H1 (cell line): ENCODE measurements around the gene COL5A1.

Experiments used
- CEBPB ChIP-seq: IDR thresholded peaks from 2 replicates; pipeline ENCODE4 v1.6.1; 2012; ENCODE audit warnings: low read depth, low read length
- CHD1 ChIP-seq: IDR thresholded peaks from 2 replicates; pipeline ENCODE4 v1.6.1; 2012; ENCODE audit warnings: low read depth, low read length, improper control_type of control experiment
- CTCF ChIP-seq, 3 experiments: IDR thresholded peaks; 1 replicate in 2 of 3; 2 replicates in 1 of 3; pipeline versions ENCODE4 v1.5.1 to v1.6.1; 2011; ENCODE audit warnings: low read length in 3 of 3, mild to moderate bottlenecking in 3 of 3, inconsistent platforms in 2 of 3, low read depth in 1 of 3, moderate library complexity in 1 of 3; ENCODE audit not compliant: insufficient read depth in 1 of 3; ENCODE audit errors: control extremely low read depth in 1 of 3
- EP300 ChIP-seq, 2 experiments: IDR thresholded peaks; 1 replicate in 1 of 2; 2 replicates in 1 of 2; pipeline ENCODE4 v1.6.1; 2011 to 2012; ENCODE audit warnings: low read depth in 2 of 2, low read length in 2 of 2, mild to moderate bottlenecking in 2 of 2, borderline replicate concordance in 1 of 2, inconsistent platforms in 1 of 2, moderate library complexity in 1 of 2
- EZH2 ChIP-seq: fragments of 200-600 bp; sonication (generic); IDR thresholded peaks from 2 replicates; pipeline ENCODE4 v1.7.1; 2012; ENCODE audit warnings: low read depth, mild to moderate bottlenecking, moderate library complexity, low read length, inconsistent platforms; ENCODE audit not compliant: severe bottlenecking
- JUN ChIP-seq: IDR thresholded peaks from 2 replicates; pipeline ENCODE4 v1.6.1; 2011; ENCODE audit warnings: low read depth, mild to moderate bottlenecking, improper control_type of control experiment, low read length
- POLR2A ChIP-seq, 2 experiments: IDR thresholded peaks; 1 replicate in 1 of 2; 2 replicates in 1 of 2; pipeline ENCODE4 v1.6.1; 2011; ENCODE audit warnings: low read depth in 2 of 2, low read length in 2 of 2, mild to moderate bottlenecking in 2 of 2; ENCODE audit errors: control extremely low read depth in 1 of 2
- POLR2AphosphoS5 ChIP-seq: IDR thresholded peaks from 2 replicates; pipeline ENCODE4 v1.6.1; 2011; ENCODE audit warnings: low read depth, low read length
- SP2 ChIP-seq: IDR thresholded peaks from 2 replicates; pipeline ENCODE4 v1.6.1; 2012; ENCODE audit warnings: mild to moderate bottlenecking, low read length, inconsistent platforms
- SUZ12 ChIP-seq: fragments of 200-600 bp; sonication (generic); IDR thresholded peaks from 2 replicates; pipeline ENCODE4 v1.6.1; 2012; ENCODE audit warnings: mild to moderate bottlenecking, inconsistent platforms, low read length, moderate library complexity, mixed read lengths
- TAF1 ChIP-seq: IDR thresholded peaks from 2 replicates; pipeline ENCODE4 v1.6.1; 2011; ENCODE audit warnings: mild to moderate bottlenecking, low read depth, low read length
- TEAD4 ChIP-seq: IDR thresholded peaks from 2 replicates; pipeline ENCODE4 v1.6.1; 2012; ENCODE audit warnings: low read depth, low read length, inconsistent platforms, mixed read lengths
- USF2 ChIP-seq: IDR thresholded peaks from 2 replicates; pipeline ENCODE4 v1.6.1; 2011; ENCODE audit warnings: low read length, improper control_type of control experiment
- YY1 ChIP-seq: IDR thresholded peaks from 2 replicates; pipeline ENCODE4 v1.6.1; 2011; ENCODE audit warnings: low read depth, mild to moderate bottlenecking, low read length

- TF ChIP-seq TAF1: no peak
- no peak for TF ChIP-seq CEBPB
- no peak for TF ChIP-seq CTCF (IDR thresholded peaks at IDR 0.05; ENCODE audit: control extremely low read depth in 1 of 3, insufficient read depth in 1 of 3, low read depth in 1 of 3, low read length in 3 of 3)
- TF ChIP-seq SUZ12: no peak
- TF ChIP-seq EP300 (IDR thresholded peaks at IDR 0.05; ENCODE audit: borderline replicate concordance in 1 of 2, low read depth in 2 of 2, low read length in 2 of 2): no peak
- TF ChIP-seq SP2: no peak
- no peak for TF ChIP-seq POLR2AphosphoS5
- TF ChIP-seq CHD1: no peak
- no peak for TF ChIP-seq USF2
- TF ChIP-seq EZH2: no peak
- TF ChIP-seq POLR2A (IDR thresholded peaks at IDR 0.05; ENCODE audit: control extremely low read depth in 1 of 2, low read depth in 2 of 2, low read length in 2 of 2): no peak
- TF ChIP-seq YY1: no peak
- TF ChIP-seq JUN: no peak
- no peak for TF ChIP-seq TEAD4
Observed at GRCh38 chr9:134825025-134825424, 183.4 kb downstream of the COL5A1 start.
